Type B pancreatic cell (in vitro differentiated cells): Measurements from ENCODE around the gene GDF11. TPM values are rescaled to one million over a fixed set of nuclear protein-coding genes. Genes with fewer than 3 reads are reported as not detected.

Experiments
- DNase-seq: peaks from one replicate; pipeline ENCODE4 v3.0.0; 2021; ENCODE audit warnings: mixed read lengths; ENCODE audit not compliant: unreplicated experiment; ENCODE audit errors: extremely low spot score
- H3K27ac Mint-ChIP-seq: 2 replicates; pipeline ENCODE4 v1.8.0; 2021; ENCODE audit warnings: mild to moderate bottlenecking, mixed read lengths
- H3K27me3 Mint-ChIP-seq: 2 replicates; pipeline ENCODE4 v1.8.0; 2021; ENCODE audit warnings: mixed read lengths
- H3K36me3 Mint-ChIP-seq: 2 replicates; pipeline ENCODE4 v1.8.0; 2021; ENCODE audit warnings: mixed read lengths
- H3K4me1 Mint-ChIP-seq: one replicate; pipeline ENCODE4 v1.8.0; 2021; ENCODE audit warnings: mixed read lengths; ENCODE audit not compliant: unreplicated experiment
- H3K4me3 Mint-ChIP-seq: 2 replicates; pipeline ENCODE4 v1.8.0; 2021; ENCODE audit warnings: mild to moderate bottlenecking, mixed read lengths
- H3K9me3 Mint-ChIP-seq: 2 replicates; pipeline ENCODE4 v1.8.0; 2021; ENCODE audit warnings: mixed read lengths
- CTCF ChIP-seq: fragments of 200-600 bp; sonication (generic); conservative IDR thresholded peaks from 2 replicates; pipeline ENCODE4 v1.5.0; 2021; ENCODE audit warnings: antibody characterized with exemption, mild to moderate bottlenecking
- total RNA-seq: library from RNA; stranded (reverse); gene quantifications from 2 replicates; pipeline ENCODE4 v1.2.1, GENCODE V29; 2021; ENCODE audit warnings: low replicate concordance

GDF11 gene
- total RNA-seq, 1 donor from 2014 or later, result 40.1 TPM

GRCh38 chr12:55765736-55766290, 22.9 kb downstream of the GDF11 start:
- Mint-ChIP-seq H3K9me3 (no peaks in the 10 kb centered on the region), H3K4me1 (peaks cover 22% of the 10 kb centered on the region), H3K36me3 (peaks cover 27% of the 10 kb centered on the region), H3K27me3 (no peaks in the 10 kb centered on the region), H3K4me3 (peak overlapping the region; percentile 25), H3K27ac (peak overlapping the region; percentile 40)
- TF ChIP-seq CTCF, result no peak
- DNase-seq, result no peak

- H3K36me3 Mint-ChIP-seq, result peaks cover 22% of the 10 kb centered on the region
Observed at GRCh38 chr12:55767156-55767555, 24.2 kb downstream of the GDF11 start.

GRCh38 chr12:55771736-55772135, 28.8 kb downstream of the GDF11 start:
- H3K36me3 Mint-ChIP-seq, result peaks cover 31% of the 10 kb centered on the region
- H3K9me3 Mint-ChIP-seq, result no peaks in the 10 kb centered on the region
- H3K4me3 Mint-ChIP-seq, result peak overlapping the region; percentile 3

More at GRCh38 chr12:55767156-55767555, 24.2 kb downstream of the GDF11 start:
- Mint-ChIP-seq H3K27ac (no peak overlapping the region), H3K9me3 (no peaks in the 10 kb centered on the region), H3K27me3 (no peaks in the 10 kb centered on the region), H3K4me3 (no peak overlapping the region), H3K4me1 (peaks cover 34% of the 10 kb centered on the region)
- no peak for TF ChIP-seq CTCF
- no peak for DNase-seq

GRCh38 chr12:55777856-55778255, 34.9 kb downstream of the GDF11 start:
- Mint-ChIP-seq H3K36me3 (peaks cover 29% of the 10 kb centered on the region), H3K4me3 (no peak overlapping the region)

More at GRCh38 chr12:55771736-55772135, 28.8 kb downstream of the GDF11 start:
- Mint-ChIP-seq H3K4me1 (peaks cover 29% of the 10 kb centered on the region), H3K27ac (peak overlapping the region; percentile 39), H3K27me3 (no peaks in the 10 kb centered on the region)
- DNase-seq, result no peak
- TF ChIP-seq CTCF, result no peak

GRCh38 chr12:55780685-55781084, 37.8 kb downstream of the GDF11 start:
- Mint-ChIP-seq H3K4me3 (no peak overlapping the region), H3K27me3 (no peaks in the 10 kb centered on the region), H3K36me3 (peaks cover 36% of the 10 kb centered on the region), H3K4me1 (peaks cover 8% of the 10 kb centered on the region), H3K9me3 (no peaks in the 10 kb centered on the region), H3K27ac (no peak overlapping the region)
- TF ChIP-seq CTCF, result no peak
- no peak for DNase-seq

More at GRCh38 chr12:55777856-55778255, 34.9 kb downstream of the GDF11 start:
- H3K9me3 Mint-ChIP-seq, result no peaks in the 10 kb centered on the region
- H3K27ac Mint-ChIP-seq, result no peak overlapping the region
- no peaks in the 10 kb centered on the region for H3K27me3 Mint-ChIP-seq
- DNase-seq, result no peak
- TF ChIP-seq CTCF, result no peak
- H3K4me1 Mint-ChIP-seq, result peaks cover 13% of the 10 kb centered on the region
